Activated B cell treated with CpG ODN at 0.5 μM for 24 hours (primary cell): Measurements from ENCODE around the gene KIF26B. TPM values are rescaled to one million over a fixed set of nuclear protein-coding genes. Genes with fewer than 3 reads are reported as not detected.

Source experiments
- ATAC-seq: fragments of 200-7000 bp; cut with Tn5 transposase; one replicate; pipeline ENCODE4 v1.10.0; 2021; ENCODE audit warnings: low read depth, mild to moderate bottlenecking, moderate library complexity
- CTCF ChIA-PET: fragments of 350-600 bp; sonication (Branson Sonifier 250); formaldehyde crosslinking; loops from one replicate; lab custom pipeline; 2021; ENCODE audit warnings: antibody characterized with exemption; lab: Charles Lee
- POLR2A ChIA-PET: fragments of 350-600 bp; sonication (Branson Sonifier 250); formaldehyde crosslinking; loops from one replicate; lab custom pipeline; 2021; ENCODE audit warnings: antibody characterized with exemption; lab: Charles Lee
- DNase-seq: peaks from one replicate; pipeline ENCODE4 v3.0.0; 2022
- H3K27ac Mint-ChIP-seq: one replicate; pipeline ENCODE4 v1.8.0; 2020; ENCODE audit warnings: mixed read lengths
- H3K27me3 Mint-ChIP-seq: one replicate; pipeline ENCODE4 v1.8.0; 2021; ENCODE audit warnings: mixed read lengths
- H3K36me3 Mint-ChIP-seq: one replicate; pipeline ENCODE4 v1.8.0; 2021; ENCODE audit warnings: low read depth, mixed read lengths
- H3K4me1 Mint-ChIP-seq: one replicate; pipeline ENCODE4 v1.8.0; 2021; ENCODE audit warnings: mixed read lengths
- H3K4me3 Mint-ChIP-seq: one replicate; pipeline ENCODE4 v1.8.0; 2020; ENCODE audit warnings: mild to moderate bottlenecking, mixed read lengths
- H3K9me3 Mint-ChIP-seq: one replicate; pipeline ENCODE4 v1.8.0; 2020; ENCODE audit warnings: mixed read lengths
- CTCF ChIP-seq: fragments of 200-600 bp; IDR thresholded peaks from one replicate; pipeline ENCODE4 v1.8.0; 2022; ENCODE audit warnings: antibody characterized with exemption, mild to moderate bottlenecking
- intact Hi-C: fragments of 100-400 bp; cut with micrococcal nuclease; formaldehyde crosslinking; loops from one replicate; pipeline ENCODE4 v1.15.1; 2024
- total RNA-seq: library from RNA; stranded (reverse); gene quantifications from 2 replicates; pipeline ENCODE4 v1.2.3, GENCODE V29; 2022

Gene KIF26B
- total RNA-seq, 1 donor from 2014 or later, result 1.7 TPM

GRCh38 chr1:245598524-245599305, 443.9 kb downstream of the KIF26B start:
- POLR2A ChIA-PET, result no interaction called here
- TF ChIP-seq CTCF, result no peak
- ATAC-seq (no peak), DNase-seq (no peak)
- CTCF ChIA-PET, result no interaction called here
- H3K9me3 Mint-ChIP-seq, result peaks cover 2% of the 10 kb centered on the region
- no peaks in the 10 kb centered on the region for H3K36me3 Mint-ChIP-seq
- intact Hi-C loops, result no loop called here
- H3K27ac Mint-ChIP-seq, result no peak overlapping the region
- no peaks in the 10 kb centered on the region for H3K4me1 Mint-ChIP-seq
- no peaks in the 10 kb centered on the region for H3K27me3 Mint-ChIP-seq
- no peak overlapping the region for H3K4me3 Mint-ChIP-seq

GRCh38 chr1:245599371-245600174, 444.8 kb downstream of the KIF26B start:
- DNase-seq, result no peak
- Mint-ChIP-seq H3K36me3 (no peaks in the 10 kb centered on the region), H3K4me1 (no peaks in the 10 kb centered on the region), H3K9me3 (peaks cover 2% of the 10 kb centered on the region), H3K27ac (no peak overlapping the region), H3K27me3 (no peaks in the 10 kb centered on the region), H3K4me3 (no peak overlapping the region)
- intact Hi-C loops, result no loop called here
- ChIA-PET CTCF (no interaction called here), POLR2A (no interaction called here)
- ATAC-seq, result no peak
- no peak for TF ChIP-seq CTCF

GRCh38 chr1:245600658-245601057, 445.9 kb downstream of the KIF26B start:
- Mint-ChIP-seq H3K4me3 (no peak overlapping the region), H3K4me1 (no peaks in the 10 kb centered on the region), H3K36me3 (no peaks in the 10 kb centered on the region), H3K9me3 (no peaks in the 10 kb centered on the region), H3K27ac (no peak overlapping the region), H3K27me3 (no peaks in the 10 kb centered on the region)
- ChIA-PET POLR2A (no interaction called here), CTCF (no interaction called here)
- TF ChIP-seq CTCF, result no peak
- no peak for ATAC-seq
- intact Hi-C loops, result no loop called here
- DNase-seq, result no peak

GRCh38 chr1:245603311-245603865, 448.6 kb downstream of the KIF26B start:
- CTCF ChIA-PET, result no interaction called here
- Mint-ChIP-seq H3K27me3 (peaks cover 10% of the 10 kb centered on the region), H3K36me3 (no peaks in the 10 kb centered on the region), H3K4me1 (no peaks in the 10 kb centered on the region), H3K4me3 (no peak overlapping the region), H3K9me3 (no peaks in the 10 kb centered on the region), H3K27ac (no peak overlapping the region)
- DNase-seq, result no peak
- intact Hi-C loops, result no loop called here
- TF ChIP-seq CTCF, result no peak
- ATAC-seq, result no peak
- POLR2A ChIA-PET, result no interaction called here

DNA sequence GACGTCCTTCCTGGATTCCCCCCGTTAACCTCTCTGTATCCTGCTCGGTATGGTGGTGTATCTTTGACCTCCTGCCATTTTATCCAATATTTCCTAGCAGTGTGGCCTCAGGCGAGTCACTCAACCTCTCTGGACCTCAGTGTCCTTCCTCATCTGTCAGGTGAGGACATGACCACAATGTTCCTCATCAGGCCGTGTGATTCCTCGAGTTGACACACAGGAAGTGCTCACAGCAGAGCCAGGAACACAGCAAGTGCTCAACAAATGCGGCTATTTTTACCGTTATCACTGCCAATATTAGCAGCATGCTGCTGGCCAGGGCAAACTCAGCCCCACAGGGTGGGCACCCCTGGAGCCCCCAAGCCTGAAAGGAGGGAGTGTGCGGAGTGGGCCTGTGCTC, 450.2 kb downstream of the KIF26B start:
- H3K9me3 Mint-ChIP-seq, result no peaks in the 10 kb centered on the region
- no peak overlapping the region for H3K27ac Mint-ChIP-seq
- POLR2A ChIA-PET, result no interaction called here
- intact Hi-C loops, result no loop called here
- H3K36me3 Mint-ChIP-seq, result no peaks in the 10 kb centered on the region
- no peak overlapping the region for H3K4me3 Mint-ChIP-seq
- no peak for ATAC-seq
- CTCF ChIA-PET, result no interaction called here
- no peaks in the 10 kb centered on the region for H3K4me1 Mint-ChIP-seq
- no peak for DNase-seq
- H3K27me3 Mint-ChIP-seq, result peaks cover 10% of the 10 kb centered on the region
- TF ChIP-seq CTCF, result no peak
